T-helper 17 cell (primary cell): ENCODE results near the gene SSC4D. TPM values are rescaled to one million over a fixed set of nuclear protein-coding genes. Genes with fewer than 3 reads are reported as not detected.
A peak's percentile ranks its signal among the peaks of the same experiment; 100 is the strongest.
"Not testable (repeated sequence)": the region's sequence is repeated elsewhere in the genome, so short reads cannot be mapped to it uniquely, and the experiment has no call there.

Source experiments
- ATAC-seq: fragments of 150-1000 bp; cut with Tn5 transposase; 2 replicates; pipeline ENCODE4 v1.10.0; 2021; ENCODE audit warnings: mild to moderate bottlenecking, moderate library complexity
- DNase-seq, 3 donors: peaks; one replicate each; pipeline versions ENCODE4 v3.0.0 to v3.0.0-alpha.2; 2020 to 2021
- H3K9me3 ChIP-seq: one replicate; pipeline ENCODE4 v1.7.0; 2013; ENCODE audit warnings: low read length, mild to moderate bottlenecking; ENCODE audit not compliant: control insufficient read depth, poor library complexity, severe bottlenecking
- H3K27ac Mint-ChIP-seq: one replicate; pipeline ENCODE4 v1.8.0; 2022; ENCODE audit warnings: mild to moderate bottlenecking, moderate library complexity, mixed read lengths
- H3K27me3 Mint-ChIP-seq: one replicate; pipeline ENCODE4 v1.8.0; 2022; ENCODE audit warnings: mixed read lengths
- H3K36me3 Mint-ChIP-seq: one replicate; pipeline ENCODE4 v1.8.0; 2022; ENCODE audit warnings: low read depth, mixed read lengths
- H3K4me1 Mint-ChIP-seq: one replicate; pipeline ENCODE4 v1.8.0; 2022; ENCODE audit warnings: mild to moderate bottlenecking, mixed read lengths
- H3K4me3 Mint-ChIP-seq: one replicate; pipeline ENCODE4 v1.8.0; 2022; ENCODE audit warnings: mild to moderate bottlenecking, moderate library complexity, mixed read lengths
- total RNA-seq, 4 donors: library from RNA in 2 of 4; stranded (reverse) in 2 of 4; gene quantifications; one replicate each; pipeline ENCODE4 v1.2.3 and lab custom pipeline; 2022 to 2026

SSC4D gene
- total RNA-seq, 2 donors from 2014 or later, result not detected

- H3K27ac Mint-ChIP-seq, result no peak overlapping the region
- ATAC-seq, result no peak
- H3K4me3 Mint-ChIP-seq, result no peak overlapping the region
- H3K9me3 ChIP-seq, result no peaks in the 10 kb centered on the region
- H3K27me3 Mint-ChIP-seq, result no peaks in the 10 kb centered on the region
- peaks cover 7% of the 10 kb centered on the region for H3K4me1 Mint-ChIP-seq
- no peak for DNase-seq
- H3K36me3 Mint-ChIP-seq, result no peaks in the 10 kb centered on the region
Measured at GRCh38 chr7:76405738-76406137, 3.8 kb downstream of the SSC4D start.

GRCh38 chr7:76403780-76404494, 5.6 kb downstream of the SSC4D start:
- Mint-ChIP-seq H3K4me1 (peaks cover 7% of the 10 kb centered on the region), H3K27ac (no peak overlapping the region), H3K4me3 (no peak overlapping the region), H3K27me3 (no peaks in the 10 kb centered on the region), H3K36me3 (no peaks in the 10 kb centered on the region)
- H3K9me3 ChIP-seq, result no peaks in the 10 kb centered on the region
- no peak for ATAC-seq
- no peak for DNase-seq

- H3K27ac Mint-ChIP-seq, ATAC-seq: not testable (repeated sequence)
Measured at GRCh38 chr7:76403097-76403496, 6.4 kb downstream of the SSC4D start.

GRCh38 chr7:76400248-76400647, 9.2 kb downstream of the SSC4D start:
- DNase-seq (no peak), ATAC-seq (no peak)
- Mint-ChIP-seq H3K4me3 (no peak overlapping the region), H3K36me3 (no peaks in the 10 kb centered on the region), H3K4me1 (peaks cover 11% of the 10 kb centered on the region), H3K27ac (no peak overlapping the region), H3K27me3 (no peaks in the 10 kb centered on the region)
- no peaks in the 10 kb centered on the region for H3K9me3 ChIP-seq

More at GRCh38 chr7:76403097-76403496, 6.4 kb downstream of the SSC4D start:
- H3K36me3 Mint-ChIP-seq, H3K9me3 ChIP-seq, H3K27me3 Mint-ChIP-seq, H3K4me3 Mint-ChIP-seq, DNase-seq, H3K4me1 Mint-ChIP-seq: not testable (repeated sequence)

GRCh38 chr7:76397409-76398183, 11.9 kb downstream of the SSC4D start:
- Mint-ChIP-seq H3K4me3 (peak overlapping the region; percentile 89), H3K4me1 (peaks cover 11% of the 10 kb centered on the region), H3K27me3 (no peaks in the 10 kb centered on the region), H3K36me3 (no peaks in the 10 kb centered on the region), H3K27ac (no peak overlapping the region)
- peak; percentile 66 to 77 (median 75) for DNase-seq
- H3K9me3 ChIP-seq, result no peaks in the 10 kb centered on the region
- ATAC-seq, result peak; percentile 63

- no peaks in the 10 kb centered on the region for H3K36me3 Mint-ChIP-seq
- no peak for DNase-seq
- H3K4me3 Mint-ChIP-seq, result peak overlapping the region; percentile 89
- H3K27me3 Mint-ChIP-seq, result no peaks in the 10 kb centered on the region
- peaks cover 13% of the 10 kb centered on the region for H3K4me1 Mint-ChIP-seq
- ATAC-seq, result no peak
- H3K9me3 ChIP-seq, result no peaks in the 10 kb centered on the region
- no peak overlapping the region for H3K27ac Mint-ChIP-seq
Measured at GRCh38 chr7:76396864-76397263, 12.6 kb downstream of the SSC4D start.

- ATAC-seq (no peak), DNase-seq (no peak)
- Mint-ChIP-seq H3K27me3 (no peaks in the 10 kb centered on the region), H3K27ac (no peak overlapping the region), H3K4me3 (peak overlapping the region; percentile 89), H3K36me3 (no peaks in the 10 kb centered on the region), H3K4me1 (peaks cover 13% of the 10 kb centered on the region)
- H3K9me3 ChIP-seq, result no peaks in the 10 kb centered on the region
Measured at GRCh38 chr7:76395965-76396726, 13.4 kb downstream of the SSC4D start.

GRCh38 chr7:76395605-76395964, 13.9 kb downstream of the SSC4D start:
- not testable (repeated sequence) for H3K36me3 Mint-ChIP-seq, H3K27ac Mint-ChIP-seq, H3K27me3 Mint-ChIP-seq, H3K9me3 ChIP-seq, DNase-seq, ATAC-seq, H3K4me3 Mint-ChIP-seq
- peaks cover 13% of the 10 kb centered on the region for H3K4me1 Mint-ChIP-seq

GRCh38 chr7:76394957-76395356, 14.5 kb downstream of the SSC4D start:
- ATAC-seq (no peak), DNase-seq (no peak)
- Mint-ChIP-seq H3K27ac (no peak overlapping the region), H3K36me3 (no peaks in the 10 kb centered on the region), H3K27me3 (no peaks in the 10 kb centered on the region), H3K4me3 (peak overlapping the region; percentile 59), H3K4me1 (peaks cover 13% of the 10 kb centered on the region)
- no peaks in the 10 kb centered on the region for H3K9me3 ChIP-seq

GRCh38 chr7:76393116-76394031, 16.1 kb downstream of the SSC4D start:
- Mint-ChIP-seq H3K27me3 (no peaks in the 10 kb centered on the region), H3K27ac (no peak overlapping the region), H3K4me3 (peak overlapping the region; percentile 86), H3K36me3 (no peaks in the 10 kb centered on the region), H3K4me1 (peaks cover 13% of the 10 kb centered on the region)
- DNase-seq, result peak; percentile 89 to 95 (median 91)
- peak; percentile 86 for ATAC-seq
- H3K9me3 ChIP-seq, result no peaks in the 10 kb centered on the region

- ATAC-seq, result peak; percentile 53
- DNase-seq, result no peak
Measured at GRCh38 chr7:76392531-76393115, 16.9 kb downstream of the SSC4D start.

GRCh38 chr7:76390092-76390491, 19.4 kb downstream of the SSC4D start:
- no peak for ATAC-seq
- Mint-ChIP-seq H3K4me3 (no peak overlapping the region), H3K27ac (no peak overlapping the region), H3K36me3 (no peaks in the 10 kb centered on the region), H3K4me1 (peaks cover 6% of the 10 kb centered on the region), H3K27me3 (no peaks in the 10 kb centered on the region)
- no peaks in the 10 kb centered on the region for H3K9me3 ChIP-seq
- no peak for DNase-seq

More at GRCh38 chr7:76392531-76393115, 16.9 kb downstream of the SSC4D start:
- peak overlapping the region; percentile 86 for H3K4me3 Mint-ChIP-seq
- H3K36me3 Mint-ChIP-seq, result no peaks in the 10 kb centered on the region
- H3K27me3 Mint-ChIP-seq, result no peaks in the 10 kb centered on the region
- H3K9me3 ChIP-seq, result no peaks in the 10 kb centered on the region
- no peak overlapping the region for H3K27ac Mint-ChIP-seq
- peaks cover 9% of the 10 kb centered on the region for H3K4me1 Mint-ChIP-seq
